ENCODE measurements around the gene SYCE3.

The SYCE3 gene

DNA sequence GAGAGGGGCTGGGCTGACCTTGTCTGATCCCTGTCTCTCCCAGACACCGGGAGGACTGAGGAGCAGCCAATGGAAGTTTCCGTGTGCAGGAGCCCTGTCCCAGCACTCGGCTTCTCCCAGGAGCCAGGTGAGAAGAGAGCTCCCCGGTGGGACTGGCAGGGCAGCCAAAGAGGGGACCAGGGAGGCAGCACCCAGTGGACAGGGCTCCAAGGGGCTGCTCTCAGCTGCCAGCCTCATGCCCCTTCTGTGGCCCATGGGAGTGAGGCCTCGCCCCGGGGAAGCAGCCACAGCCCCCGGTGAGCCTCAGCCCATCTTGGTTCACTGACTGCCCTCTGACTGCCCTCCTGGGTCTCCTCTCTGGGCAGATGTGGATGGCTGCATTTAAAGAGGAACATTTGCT is 44.1 kb downstream of the SYCE3 start:
- H2AFZ ChIP-seq (ENCODE audit: low read depth, low read length), result no peak overlapping the region
- no peaks in the 10 kb centered on the region for H3K27me3 ChIP-seq (ENCODE audit: insufficient read depth, low read length)
- peaks cover 71% of the 10 kb centered on the region for H3K36me3 ChIP-seq (ENCODE audit: insufficient read depth, low read length)
- no peaks in the 10 kb centered on the region for H3K4me1 ChIP-seq (ENCODE audit: insufficient read depth, low read length)
- H3K4me3 ChIP-seq (ENCODE audit: low read length), result no peak overlapping the region
- H3K9me3 ChIP-seq (ENCODE audit: low read length), result no peaks in the 10 kb centered on the region

- Histone ChIP-seq H3K36me3 (ENCODE audit: insufficient read depth, low read length) (peaks cover 67% of the 10 kb centered on the region), H3K4me1 (ENCODE audit: insufficient read depth, low read length) (no peaks in the 10 kb centered on the region), H3K4me3 (ENCODE audit: low read length) (no peak overlapping the region), H3K9me3 (ENCODE audit: low read length) (no peaks in the 10 kb centered on the region), H2AFZ (ENCODE audit: low read depth, low read length) (no peak overlapping the region), H3K27me3 (ENCODE audit: insufficient read depth, low read length) (no peaks in the 10 kb centered on the region)
Observed at GRCh38 chr22:50517495-50518260, 45.0 kb downstream of the SYCE3 start.

DNA sequence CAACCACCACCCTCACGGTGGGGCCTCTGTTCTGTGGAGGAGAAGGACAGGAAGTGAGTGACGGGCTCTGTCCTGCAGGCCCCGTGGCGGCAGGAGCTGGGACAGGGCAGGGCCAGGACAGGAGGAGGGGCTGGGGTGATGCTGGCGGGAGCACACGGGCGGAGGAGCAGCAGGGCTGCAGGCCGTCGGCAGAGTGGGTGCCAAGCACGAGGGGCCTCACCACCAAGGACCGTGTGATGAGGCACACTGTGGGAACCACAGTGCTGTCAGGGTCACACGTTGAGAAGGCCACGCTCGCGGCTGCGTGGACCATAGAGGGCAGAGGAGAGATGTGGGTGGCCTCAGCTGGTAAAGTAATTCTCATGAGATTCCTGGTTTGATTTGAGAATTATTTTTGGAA is 45.8 kb downstream of the SYCE3 start:
- no peak overlapping the region for H3K4me3 ChIP-seq (ENCODE audit: low read length)
- no peaks in the 10 kb centered on the region for H3K4me1 ChIP-seq (ENCODE audit: insufficient read depth, low read length)
- peaks cover 64% of the 10 kb centered on the region for H3K36me3 ChIP-seq (ENCODE audit: insufficient read depth, low read length)
- H2AFZ ChIP-seq (ENCODE audit: low read depth, low read length), result no peak overlapping the region
- H3K9me3 ChIP-seq (ENCODE audit: low read length), result no peaks in the 10 kb centered on the region
- no peaks in the 10 kb centered on the region for H3K27me3 ChIP-seq (ENCODE audit: insufficient read depth, low read length)

- no peaks in the 10 kb centered on the region for H3K9me3 ChIP-seq (ENCODE audit: low read length)
- H2AFZ ChIP-seq (ENCODE audit: low read depth, low read length), result no peak overlapping the region
- no peaks in the 10 kb centered on the region for H3K27me3 ChIP-seq (ENCODE audit: insufficient read depth, low read length)
- H3K4me3 ChIP-seq (ENCODE audit: low read length), result no peak overlapping the region
- peaks cover 57% of the 10 kb centered on the region for H3K36me3 ChIP-seq (ENCODE audit: insufficient read depth, low read length)
- H3K4me1 ChIP-seq (ENCODE audit: insufficient read depth, low read length), result no peaks in the 10 kb centered on the region
Observed at GRCh38 chr22:50516068-50516467, 46.7 kb downstream of the SYCE3 start.

DNA sequence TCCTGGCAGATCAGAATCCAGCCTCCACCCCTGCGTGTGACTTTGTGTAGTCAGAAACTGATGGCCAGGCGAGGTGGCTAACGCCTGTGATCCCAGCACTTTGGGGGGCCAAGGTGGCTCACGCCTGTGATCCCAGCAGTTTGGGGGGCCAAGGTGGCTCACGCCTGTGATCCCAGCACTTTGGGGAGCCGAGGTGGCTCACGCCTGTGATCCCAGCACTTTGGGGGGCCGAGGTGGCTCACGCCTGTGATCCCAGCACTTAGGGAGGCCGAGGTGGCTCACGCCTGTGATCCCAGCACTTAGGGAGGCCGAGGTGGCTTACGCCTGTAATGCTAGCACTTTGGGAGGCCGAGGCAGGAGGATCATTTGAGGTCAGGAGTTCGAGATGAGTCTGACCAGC is 49.5 kb downstream of the SYCE3 start:
- Histone ChIP-seq H3K4me3 (ENCODE audit: low read length) (no peak overlapping the region), H2AFZ (ENCODE audit: low read depth, low read length) (no peak overlapping the region), H3K36me3 (ENCODE audit: insufficient read depth, low read length) (peaks cover 44% of the 10 kb centered on the region), H3K9me3 (ENCODE audit: low read length) (no peaks in the 10 kb centered on the region), H3K4me1 (ENCODE audit: insufficient read depth, low read length) (peaks cover 13% of the 10 kb centered on the region), H3K27me3 (ENCODE audit: insufficient read depth, low read length) (no peaks in the 10 kb centered on the region)

- Histone ChIP-seq H3K4me3 (ENCODE audit: low read length) (peak overlapping the region; percentile 74), H3K36me3 (ENCODE audit: insufficient read depth, low read length) (peaks cover 34% of the 10 kb centered on the region), H3K27me3 (ENCODE audit: insufficient read depth, low read length) (no peaks in the 10 kb centered on the region), H2AFZ (ENCODE audit: low read depth, low read length) (no peak overlapping the region), H3K9me3 (ENCODE audit: low read length) (no peaks in the 10 kb centered on the region), H3K4me1 (ENCODE audit: insufficient read depth, low read length) (peaks cover 21% of the 10 kb centered on the region)
Observed at GRCh38 chr22:50508897-50509296, 53.8 kb downstream of the SYCE3 start.

GRCh38 chr22:50507991-50508884 is 54.5 kb downstream of the SYCE3 start, which contains the start of gene NCAPH2:
TSS of gene NCAPH2 (plus strand) at chr22:50508224. CDS start at chr22:50508338, 114 bp downstream.
- H3K36me3 ChIP-seq (ENCODE audit: insufficient read depth, low read length), result peaks cover 36% of the 10 kb centered on the region
- no peaks in the 10 kb centered on the region for H3K9me3 ChIP-seq (ENCODE audit: low read length)
- H3K4me1 ChIP-seq (ENCODE audit: insufficient read depth, low read length), result peaks cover 21% of the 10 kb centered on the region
- peak within 1 kb of the TSS; percentile 98 for H3K4me3 ChIP-seq (ENCODE audit: low read length)
- H2AFZ ChIP-seq (ENCODE audit: low read depth, low read length), result peak within 1 kb of the TSS; percentile 6
- no peaks in the 10 kb centered on the region for H3K27me3 ChIP-seq (ENCODE audit: insufficient read depth, low read length)

GRCh38 chr22:50507421-50507990 is 55.2 kb downstream of the SYCE3 start, which contains the start of gene LMF2:
TSS of gene LMF2 (minus strand) at chr22:50507702. CDS start at chr22:50507675, 27 bp downstream.
- H3K9me3 ChIP-seq (ENCODE audit: low read length), result no peaks in the 10 kb centered on the region
- H3K27me3 ChIP-seq (ENCODE audit: insufficient read depth, low read length), result no peaks in the 10 kb centered on the region
- peaks cover 38% of the 10 kb centered on the region for H3K36me3 ChIP-seq (ENCODE audit: insufficient read depth, low read length)
- H2AFZ ChIP-seq (ENCODE audit: low read depth, low read length), result peak within 1 kb of the TSS; percentile 6
- H3K4me3 ChIP-seq (ENCODE audit: low read length), result peak within 1 kb of the TSS; percentile 98
- peaks cover 21% of the 10 kb centered on the region for H3K4me1 ChIP-seq (ENCODE audit: insufficient read depth, low read length)

GRCh38 chr22:50506611-50507420 is 55.9 kb downstream of the SYCE3 start:
- Histone ChIP-seq H3K9me3 (ENCODE audit: low read length) (no peaks in the 10 kb centered on the region), H3K4me3 (ENCODE audit: low read length) (peak overlapping the region; percentile 98), H3K4me1 (ENCODE audit: insufficient read depth, low read length) (peaks cover 21% of the 10 kb centered on the region), H2AFZ (ENCODE audit: low read depth, low read length) (peak overlapping the region; percentile 6), H3K36me3 (ENCODE audit: insufficient read depth, low read length) (peaks cover 36% of the 10 kb centered on the region), H3K27me3 (ENCODE audit: insufficient read depth, low read length) (no peaks in the 10 kb centered on the region)

DNA sequence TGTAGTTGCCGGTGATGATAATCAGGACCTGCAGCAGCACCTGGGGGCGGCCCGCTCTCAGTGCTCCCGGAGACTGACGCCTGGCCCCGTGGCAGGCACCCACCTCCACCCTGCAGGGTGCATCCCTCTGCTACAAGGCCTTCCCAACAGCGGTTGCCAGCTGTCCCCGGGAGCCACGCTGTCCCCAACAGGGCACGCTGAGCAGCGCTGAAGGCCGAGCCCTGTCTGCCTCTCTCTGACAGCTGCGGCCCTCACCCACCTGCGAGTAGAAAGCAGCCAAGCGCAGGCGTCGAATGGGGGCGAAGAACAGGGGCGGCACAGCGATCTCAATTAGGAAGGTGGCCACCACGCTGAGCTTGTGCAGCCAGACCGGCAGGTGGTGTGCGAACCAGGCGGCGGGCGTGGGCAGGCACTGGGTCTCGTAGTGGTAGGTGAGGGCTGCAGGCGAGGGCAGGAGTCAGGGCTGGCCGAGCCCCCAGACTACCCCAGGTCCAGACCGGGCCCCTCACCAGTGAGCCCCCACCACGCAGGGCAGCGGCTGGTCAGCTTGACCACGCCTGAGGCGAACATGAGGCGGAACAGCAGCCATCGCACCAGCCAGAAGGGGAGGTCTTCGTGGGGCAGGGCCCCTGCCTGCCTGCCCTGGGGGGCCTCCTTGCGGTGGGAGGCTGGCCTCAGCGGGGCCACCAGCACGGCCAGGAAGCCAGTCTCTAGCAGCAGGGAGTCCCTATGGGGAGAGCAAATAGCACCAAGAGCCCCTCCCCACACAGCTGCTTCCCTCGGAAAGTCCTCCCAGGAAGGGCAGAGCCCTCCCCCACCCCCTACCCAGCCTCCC is 56.7 kb downstream of the SYCE3 start:
- peak overlapping the region; percentile 98 for H3K4me3 ChIP-seq (ENCODE audit: low read length)
- H3K9me3 ChIP-seq (ENCODE audit: low read length), result no peaks in the 10 kb centered on the region
- peaks cover 21% of the 10 kb centered on the region for H3K4me1 ChIP-seq (ENCODE audit: insufficient read depth, low read length)
- H3K36me3 ChIP-seq (ENCODE audit: insufficient read depth, low read length), result peaks cover 36% of the 10 kb centered on the region
- no peaks in the 10 kb centered on the region for H3K27me3 ChIP-seq (ENCODE audit: insufficient read depth, low read length)
- no peak overlapping the region for H2AFZ ChIP-seq (ENCODE audit: low read depth, low read length)

DNA sequence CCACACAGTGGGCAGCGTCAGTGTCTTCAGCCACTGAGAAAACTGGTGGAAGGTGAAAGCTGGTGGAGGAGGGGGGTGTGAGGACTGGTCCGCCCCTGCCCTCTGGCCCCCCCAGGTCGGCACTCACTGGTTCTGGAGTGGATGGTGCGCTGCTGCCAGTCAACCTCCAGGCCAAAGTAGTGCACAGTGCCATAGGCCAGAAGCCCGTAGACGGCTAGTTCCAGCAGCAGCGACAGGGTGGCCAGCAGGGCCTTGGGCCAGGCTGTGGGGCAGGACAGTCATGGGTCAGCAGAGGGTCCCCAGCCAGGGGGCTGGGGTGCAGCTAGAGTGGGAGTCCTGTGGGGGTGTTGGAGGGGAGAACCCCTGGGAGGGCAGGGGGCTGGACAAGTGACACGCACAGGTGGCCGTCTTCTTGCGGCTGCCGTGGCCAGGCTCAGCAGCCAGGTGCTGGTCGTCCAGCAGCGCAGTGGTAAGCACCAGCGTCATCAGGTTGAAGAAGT is 57.4 kb downstream of the SYCE3 start:
- Histone ChIP-seq H3K9me3 (ENCODE audit: low read length) (no peaks in the 10 kb centered on the region), H3K36me3 (ENCODE audit: insufficient read depth, low read length) (peaks cover 34% of the 10 kb centered on the region), H2AFZ (ENCODE audit: low read depth, low read length) (no peak overlapping the region), H3K4me3 (ENCODE audit: low read length) (no peak overlapping the region), H3K27me3 (ENCODE audit: insufficient read depth, low read length) (no peaks in the 10 kb centered on the region), H3K4me1 (ENCODE audit: insufficient read depth, low read length) (peaks cover 21% of the 10 kb centered on the region)
